PC-3 (cell line): ENCODE results near the gene ANXA6.

Experiments used
- EZH2 ChIP-seq: fragments of 300-600 bp; sonication (generic); IDR thresholded peaks from one replicate; pipeline ENCODE4 v1.6.1; 2017; ENCODE audit warnings: antibody characterized with exemption, mild to moderate bottlenecking, low read length; ENCODE audit not compliant: unreplicated experiment
- EZH2phosphoT487 ChIP-seq: fragments of 300-600 bp; sonication (generic); IDR thresholded peaks from 2 replicates; pipeline ENCODE4 v1.6.1; 2018; ENCODE audit warnings: mild to moderate bottlenecking, antibody characterized with exemption, low read length, borderline replicate concordance

GRCh38 chr5:151066920-151067319 is 90.7 kb downstream of the ANXA6 start:
- TF ChIP-seq EZH2 (no peak), EZH2phosphoT487 (no peak)
